Endothelial cell of umbilical vein (primary cell): ENCODE data around the gene MAP3K15.

Experiments
- EZH2 ChIP-seq: IDR thresholded peaks from 2 replicates; pipeline ENCODE4 v1.6.1; 2012; ENCODE audit warnings: borderline replicate concordance, low read depth, mild to moderate bottlenecking, moderate library complexity, low read length, inconsistent platforms; ENCODE audit not compliant: severe bottlenecking
- POLR2A ChIP-seq: IDR thresholded peaks from 2 replicates; pipeline ENCODE4 v1.6.1; 2012; ENCODE audit warnings: low read depth, mild to moderate bottlenecking, control low read depth, low read length
- POLR2AphosphoS5 ChIP-seq: IDR thresholded peaks from 2 replicates; pipeline ENCODE4 v1.6.1; 2012; ENCODE audit warnings: low read depth, mild to moderate bottlenecking, control low read depth, low read length, moderate library complexity; ENCODE audit not compliant: insufficient read depth
- TF ChIP-seq, protein P1 (sequence below), 2 donors: IDR thresholded peaks; 1 replicate in 1 of 2; 2 replicates in 1 of 2; pipeline ENCODE4 v1.5.1; 2011; ENCODE audit warnings: low read length in 2 of 2, mild to moderate bottlenecking in 2 of 2, moderate library complexity in 2 of 2, control low read depth in 1 of 2, inconsistent platforms in 1 of 2, low read depth in 1 of 2; ENCODE audit not compliant: insufficient read depth in 1 of 2; ENCODE audit errors: extremely low read depth in 1 of 2

DNA sequence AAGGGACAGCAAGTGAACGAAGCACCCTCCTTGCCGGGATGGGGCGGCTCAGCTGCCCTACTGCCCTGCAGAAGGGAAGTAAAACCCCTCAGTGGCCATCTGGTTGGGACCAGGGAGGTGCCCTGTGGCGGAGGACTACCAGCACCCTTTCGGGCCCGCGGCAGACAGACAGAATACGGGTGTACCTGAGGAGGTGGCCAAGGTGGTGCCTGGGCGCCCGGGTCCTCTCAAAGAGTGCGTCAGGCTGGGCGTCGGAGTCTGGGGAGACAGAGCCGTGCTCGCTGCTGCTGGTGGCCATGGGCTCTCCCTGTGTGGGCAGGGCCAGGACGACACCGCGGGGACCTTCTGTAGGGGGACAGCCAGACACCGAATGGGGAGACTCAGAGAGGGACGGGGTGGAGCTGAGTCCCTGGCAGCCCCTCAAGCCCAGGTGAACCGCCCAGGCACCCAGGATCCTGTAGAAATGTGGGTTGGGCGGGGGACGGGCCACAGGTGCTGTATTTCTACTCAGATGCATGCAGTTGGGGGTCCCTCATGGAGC lies 141.9 kb downstream of the MAP3K15 start:
- TF ChIP-seq, protein P1, sequence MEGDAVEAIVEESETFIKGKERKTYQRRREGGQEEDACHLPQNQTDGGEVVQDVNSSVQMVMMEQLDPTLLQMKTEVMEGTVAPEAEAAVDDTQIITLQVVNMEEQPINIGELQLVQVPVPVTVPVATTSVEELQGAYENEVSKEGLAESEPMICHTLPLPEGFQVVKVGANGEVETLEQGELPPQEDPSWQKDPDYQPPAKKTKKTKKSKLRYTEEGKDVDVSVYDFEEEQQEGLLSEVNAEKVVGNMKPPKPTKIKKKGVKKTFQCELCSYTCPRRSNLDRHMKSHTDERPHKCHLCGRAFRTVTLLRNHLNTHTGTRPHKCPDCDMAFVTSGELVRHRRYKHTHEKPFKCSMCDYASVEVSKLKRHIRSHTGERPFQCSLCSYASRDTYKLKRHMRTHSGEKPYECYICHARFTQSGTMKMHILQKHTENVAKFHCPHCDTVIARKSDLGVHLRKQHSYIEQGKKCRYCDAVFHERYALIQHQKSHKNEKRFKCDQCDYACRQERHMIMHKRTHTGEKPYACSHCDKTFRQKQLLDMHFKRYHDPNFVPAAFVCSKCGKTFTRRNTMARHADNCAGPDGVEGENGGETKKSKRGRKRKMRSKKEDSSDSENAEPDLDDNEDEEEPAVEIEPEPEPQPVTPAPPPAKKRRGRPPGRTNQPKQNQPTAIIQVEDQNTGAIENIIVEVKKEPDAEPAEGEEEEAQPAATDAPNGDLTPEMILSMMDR (IDR thresholded peaks at IDR 0.05; ENCODE audit: extremely low read depth in 1 of 2, insufficient read depth in 1 of 2, low read depth in 1 of 2, low read length in 2 of 2): no peak
- TF ChIP-seq EZH2: no peak
- TF ChIP-seq POLR2A: no peak
- TF ChIP-seq POLR2AphosphoS5: no peak
